ENCODE measurements around the gene CXCR3.
"Not testable (repeated sequence)": the region's sequence is repeated elsewhere in the genome, so short reads cannot be mapped to it uniquely, and the experiment has no call there.

Gene CXCR3

GRCh38 chrX:71618303-71618721 lies at the start of gene CXCR3:
CXCR3 (minus strand) TSS chrX:71618511; CDS start chrX:71618449, 62 bp downstream.
- Mint-ChIP-seq H3K4me3 (peak within 1 kb of the TSS; percentile 81), H3K36me3 (peaks cover 13% of the 10 kb centered on the region), H3K4me1 (peaks cover 65% of the 10 kb centered on the region), H3K9me3 (no peaks in the 10 kb centered on the region), H3K27ac (peak within 1 kb of the TSS; percentile 99), H3K27me3 (no peaks in the 10 kb centered on the region)

- Mint-ChIP-seq H3K9me3 (no peaks in the 10 kb centered on the region), H3K36me3 (no peaks in the 10 kb centered on the region), H3K4me1 (peaks cover 30% of the 10 kb centered on the region), H3K27me3 (no peaks in the 10 kb centered on the region), H3K27ac (no peak within 1 kb of the TSS), H3K4me3 (no peak within 1 kb of the TSS)
These were observed 49.3 kb upstream of the CXCR3 start, which contains the start of gene LOC101059915 for GRCh38 chrX:71667328-71668247. LOC101059915 (plus strand) TSS chrX:71667546.

GRCh38 chrX:71666240-71667223 lies 48.2 kb upstream of the CXCR3 start:
- Mint-ChIP-seq H3K27me3 (no peaks in the 10 kb centered on the region), H3K9me3 (no peaks in the 10 kb centered on the region), H3K36me3 (no peaks in the 10 kb centered on the region), H3K27ac (no peak overlapping the region), H3K4me1 (peaks cover 28% of the 10 kb centered on the region), H3K4me3 (no peak overlapping the region)

GRCh38 chrX:71665747-71666146 lies 47.4 kb upstream of the CXCR3 start:
- peaks cover 21% of the 10 kb centered on the region for H3K4me1 Mint-ChIP-seq
- H3K4me3 Mint-ChIP-seq, result no peak overlapping the region
- H3K27me3 Mint-ChIP-seq, result no peaks in the 10 kb centered on the region
- H3K27ac Mint-ChIP-seq, result no peak overlapping the region
- no peaks in the 10 kb centered on the region for H3K36me3 Mint-ChIP-seq
- H3K9me3 Mint-ChIP-seq, result no peaks in the 10 kb centered on the region

- Mint-ChIP-seq H3K27me3 (no peaks in the 10 kb centered on the region), H3K27ac (no peak overlapping the region), H3K9me3 (no peaks in the 10 kb centered on the region), H3K36me3 (no peaks in the 10 kb centered on the region), H3K4me1 (peaks cover 14% of the 10 kb centered on the region), H3K4me3 (no peak overlapping the region)
These were observed 46.7 kb upstream of the CXCR3 start for GRCh38 chrX:71664889-71665491.

GRCh38 chrX:71664202-71664601 lies 45.9 kb upstream of the CXCR3 start:
- peaks cover 14% of the 10 kb centered on the region for H3K4me1 Mint-ChIP-seq
- H3K27ac Mint-ChIP-seq, H3K9me3 Mint-ChIP-seq, H3K4me3 Mint-ChIP-seq, H3K27me3 Mint-ChIP-seq, H3K36me3 Mint-ChIP-seq: not testable (repeated sequence)

GRCh38 chrX:71663238-71663637 lies 44.9 kb upstream of the CXCR3 start:
- not testable (repeated sequence) for H3K36me3 Mint-ChIP-seq, H3K9me3 Mint-ChIP-seq, H3K27ac Mint-ChIP-seq, H3K27me3 Mint-ChIP-seq
- Mint-ChIP-seq H3K4me1 (peaks cover 14% of the 10 kb centered on the region), H3K4me3 (peak overlapping the region; percentile 60)

GRCh38 chrX:71662654-71663053 lies 44.3 kb upstream of the CXCR3 start:
- H3K27me3 Mint-ChIP-seq, H3K9me3 Mint-ChIP-seq, H3K36me3 Mint-ChIP-seq: not testable (repeated sequence)
- Mint-ChIP-seq H3K4me3 (peak overlapping the region; percentile 58), H3K27ac (peak overlapping the region; percentile 78), H3K4me1 (peaks cover 14% of the 10 kb centered on the region)

GRCh38 chrX:71661919-71662318 lies 43.6 kb upstream of the CXCR3 start:
- H3K4me3 Mint-ChIP-seq, result no peak overlapping the region
- no peaks in the 10 kb centered on the region for H3K9me3 Mint-ChIP-seq
- peaks cover 14% of the 10 kb centered on the region for H3K4me1 Mint-ChIP-seq
- no peaks in the 10 kb centered on the region for H3K27me3 Mint-ChIP-seq
- H3K36me3 Mint-ChIP-seq, result no peaks in the 10 kb centered on the region
- H3K27ac Mint-ChIP-seq, result no peak overlapping the region

- H3K4me3 Mint-ChIP-seq, result no peak overlapping the region
- H3K4me1 Mint-ChIP-seq, result peaks cover 14% of the 10 kb centered on the region
- H3K27me3 Mint-ChIP-seq, result no peaks in the 10 kb centered on the region
- H3K36me3 Mint-ChIP-seq, result no peaks in the 10 kb centered on the region
- no peak overlapping the region for H3K27ac Mint-ChIP-seq
- H3K9me3 Mint-ChIP-seq, result no peaks in the 10 kb centered on the region
These were observed 42.5 kb upstream of the CXCR3 start for GRCh38 chrX:71660562-71661416.

- H3K27ac Mint-ChIP-seq, result no peak overlapping the region
- no peak overlapping the region for H3K4me3 Mint-ChIP-seq
- H3K36me3 Mint-ChIP-seq, result no peaks in the 10 kb centered on the region
- no peaks in the 10 kb centered on the region for H3K9me3 Mint-ChIP-seq
- H3K4me1 Mint-ChIP-seq, result peaks cover 14% of the 10 kb centered on the region
- H3K27me3 Mint-ChIP-seq, result no peaks in the 10 kb centered on the region
These were observed 41.6 kb upstream of the CXCR3 start for GRCh38 chrX:71659959-71660358.

- H3K27me3 Mint-ChIP-seq, result no peaks in the 10 kb centered on the region
- H3K27ac Mint-ChIP-seq, result no peak overlapping the region
- H3K36me3 Mint-ChIP-seq, result no peaks in the 10 kb centered on the region
- peaks cover 14% of the 10 kb centered on the region for H3K4me1 Mint-ChIP-seq
- H3K4me3 Mint-ChIP-seq, result no peak overlapping the region
- H3K9me3 Mint-ChIP-seq, result no peaks in the 10 kb centered on the region
These were observed 41.0 kb upstream of the CXCR3 start for GRCh38 chrX:71659342-71659741.

- Mint-ChIP-seq H3K4me3 (no peak overlapping the region), H3K4me1 (peaks cover 1% of the 10 kb centered on the region), H3K9me3 (no peaks in the 10 kb centered on the region), H3K36me3 (no peaks in the 10 kb centered on the region), H3K27ac (no peak overlapping the region), H3K27me3 (no peaks in the 10 kb centered on the region)
These were observed 39.0 kb upstream of the CXCR3 start for GRCh38 chrX:71657267-71657666.

- Mint-ChIP-seq H3K36me3 (no peaks in the 10 kb centered on the region), H3K9me3 (no peaks in the 10 kb centered on the region), H3K27me3 (no peaks in the 10 kb centered on the region), H3K4me1 (peaks cover 13% of the 10 kb centered on the region), H3K4me3 (no peak overlapping the region), H3K27ac (no peak overlapping the region)
These were observed 35.0 kb upstream of the CXCR3 start for GRCh38 chrX:71653344-71653743.

GRCh38 chrX:71652405-71652804 lies 34.1 kb upstream of the CXCR3 start:
- no peaks in the 10 kb centered on the region for H3K36me3 Mint-ChIP-seq
- no peaks in the 10 kb centered on the region for H3K9me3 Mint-ChIP-seq
- H3K27ac Mint-ChIP-seq, result no peak overlapping the region
- H3K4me1 Mint-ChIP-seq, result peaks cover 13% of the 10 kb centered on the region
- H3K27me3 Mint-ChIP-seq, result no peaks in the 10 kb centered on the region
- no peak overlapping the region for H3K4me3 Mint-ChIP-seq
